AML-193 (cell line): ENCODE data around the gene ALDH3B2.

Experiments
- DNase-seq, 2 experiments: peaks; one replicate each; lab custom pipeline; 2025; lab: John Stamatoyannopoulos, UW

Gene ALDH3B2

DNA sequence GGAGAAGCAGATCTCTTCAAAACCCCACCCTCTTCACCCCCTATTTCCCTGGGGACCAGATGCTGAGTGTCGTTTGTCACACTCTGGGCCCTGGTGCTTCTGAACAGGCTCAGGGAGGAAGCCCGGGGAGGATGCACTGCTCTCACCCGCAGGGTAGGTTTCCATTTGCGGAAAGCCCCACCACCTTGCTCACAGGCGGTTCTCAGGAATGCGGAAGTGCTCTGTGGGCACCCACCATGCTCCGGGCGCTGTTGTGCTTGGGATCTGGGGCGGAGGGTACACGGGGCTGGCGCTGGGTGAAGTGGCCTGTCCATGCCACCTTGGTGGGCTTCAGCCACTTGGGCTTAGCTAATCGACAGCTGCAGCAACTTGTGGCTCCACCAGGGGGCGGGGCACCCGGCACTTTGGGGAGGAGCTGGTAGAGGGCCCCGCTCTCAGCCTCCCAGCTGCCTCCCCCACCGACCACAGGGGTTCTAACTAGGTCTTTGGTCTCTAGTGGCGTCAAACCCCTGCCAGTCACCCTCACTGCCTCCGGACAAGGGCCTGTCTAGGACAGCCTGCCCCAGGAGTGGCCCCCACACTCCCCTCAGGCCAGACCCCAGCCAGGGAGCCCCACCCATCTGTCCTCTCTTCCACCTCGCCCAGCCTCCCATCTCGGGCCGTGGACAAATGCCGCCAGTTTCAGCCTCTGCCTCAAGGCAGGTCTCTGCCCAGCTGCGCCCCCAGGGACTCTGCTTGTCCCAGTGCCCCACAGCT lies 60.3 kb downstream of the ALDH3B2 start:
- no peak for DNase-seq

DNA sequence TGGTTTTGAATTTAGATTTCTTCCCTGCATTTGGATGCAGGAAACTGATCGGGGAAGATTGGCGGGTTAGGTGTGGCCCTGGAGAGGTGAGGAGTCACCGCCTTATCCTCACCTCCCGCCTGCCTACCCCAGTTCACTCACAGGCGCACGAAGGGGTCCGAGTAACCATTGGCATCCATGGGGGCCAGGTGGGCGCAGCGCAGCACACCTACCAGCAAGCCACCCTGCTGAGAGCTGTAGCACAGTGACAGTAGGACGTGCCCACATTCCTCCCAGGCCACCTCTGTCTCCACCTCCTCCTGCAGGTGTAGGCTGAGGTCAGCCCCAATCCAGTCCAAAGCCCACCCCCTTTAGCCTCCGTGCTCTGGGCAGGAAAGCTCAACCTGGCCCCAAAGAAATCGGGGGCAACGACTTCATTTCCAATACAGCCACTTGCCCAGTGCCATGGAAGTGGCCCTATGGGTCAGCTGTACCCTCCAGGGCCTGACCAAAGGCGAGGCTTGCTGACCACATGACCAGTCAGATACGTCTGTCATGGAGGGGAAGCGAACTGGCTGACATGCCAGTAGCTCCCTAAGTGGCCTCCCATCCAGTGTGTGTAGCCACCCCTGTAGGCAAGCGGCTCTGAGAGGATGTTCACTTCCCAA lies 61.0 kb downstream of the ALDH3B2 start:
- DNase-seq, result no peak

DNA sequence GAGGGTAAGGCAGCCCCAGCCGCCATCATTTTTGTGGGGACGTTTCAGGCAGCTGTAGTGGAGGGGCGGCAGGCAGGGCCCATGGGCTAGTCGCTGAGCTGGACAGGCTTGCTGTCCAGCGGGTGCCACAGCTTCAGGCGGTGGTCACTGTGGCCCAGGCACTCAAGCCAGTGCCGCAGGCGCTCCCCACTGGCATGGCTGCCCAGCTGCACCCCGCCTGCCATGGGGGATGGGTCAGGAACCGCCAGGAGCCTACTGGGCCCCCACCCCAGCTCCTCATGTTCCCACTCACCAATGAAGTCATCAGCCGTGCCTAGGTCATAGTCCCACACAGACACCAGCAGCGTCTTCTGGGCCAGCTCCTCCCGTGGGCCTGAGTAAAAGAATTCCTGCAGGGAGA lies 61.7 kb downstream of the ALDH3B2 start:
- DNase-seq, result no peak
